ENCODE results near the gene HINT3. TPM values are rescaled to one million over a fixed set of nuclear protein-coding genes. Genes with fewer than 3 reads are reported as not detected.

The HINT3 gene
- total and polyA plus RNA-seq, 2 of the 13 experiments (the other 11 are each of a cell fraction or from before 2014, with no cell fraction given): 3.1 to 22.8 TPM

DNA sequence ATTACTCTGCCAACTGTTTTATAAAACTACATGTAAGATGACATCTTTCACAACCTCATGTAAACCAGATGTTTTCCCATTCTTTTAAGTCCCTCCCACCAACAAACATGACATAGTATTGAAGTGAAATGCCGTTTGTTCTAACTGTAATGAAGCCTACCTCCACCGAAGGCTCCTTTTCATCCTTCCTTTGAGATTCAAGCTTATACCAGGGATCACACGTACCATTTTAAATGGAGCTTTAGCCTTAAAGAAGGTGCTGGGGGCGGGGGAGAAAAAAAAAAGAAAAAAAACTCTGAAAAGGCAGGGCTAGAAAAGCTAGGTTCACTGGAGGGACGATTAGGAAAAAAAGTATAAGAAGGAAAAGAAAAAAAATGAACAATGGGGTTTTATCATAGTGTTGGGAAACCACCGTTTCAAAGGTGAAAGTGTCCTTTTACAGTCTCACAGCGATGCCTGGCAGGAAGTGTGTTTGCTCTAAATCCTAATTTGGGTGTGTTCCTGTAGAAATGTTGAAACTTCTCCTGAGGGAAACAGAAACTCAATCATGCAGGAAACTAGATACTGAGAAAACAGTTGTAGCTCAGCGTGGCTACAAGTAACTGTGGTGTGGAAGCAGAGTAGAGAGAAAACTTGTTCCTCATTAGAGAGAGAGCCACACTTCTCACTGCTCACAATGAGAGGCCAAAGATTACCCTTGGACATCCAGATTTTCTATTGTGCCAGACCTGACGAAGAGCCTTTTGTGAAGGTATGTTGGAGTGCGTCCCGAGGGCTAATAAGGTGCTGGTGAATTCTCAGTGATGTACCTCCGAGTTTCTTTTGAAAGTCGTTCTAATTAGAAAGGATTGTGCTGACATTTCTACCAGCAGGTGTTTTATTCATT, 37.6 kb upstream of the HINT3 start (continued):
- TF ChIP-seq ZNF816 (CRISPR knock-in tag; IDR thresholded peaks at IDR 0.05; ENCODE audit: borderline replicate concordance): peak; percentile 91; the same call in 1 of the 2 replicates
- peak; percentile 52; the same call in 1 of the 2 replicates for TF ChIP-seq SMYD3 (CRISPR knock-in tag; IDR thresholded peaks at IDR 0.05)
- no peak for TF ChIP-seq ZMAT5 (CRISPR knock-in tag; IDR thresholded peaks at IDR 0.05; ENCODE audit: borderline replicate concordance, low read depth)
- peak; percentile 65 for TF ChIP-seq KAT7 (CRISPR knock-in tag; IDR thresholded peaks at IDR 0.05; ENCODE audit: borderline replicate concordance)
- no peak for TF ChIP-seq SNAI1 (CRISPR knock-in tag; IDR thresholded peaks at IDR 0.05; ENCODE audit: borderline replicate concordance)
- peak; percentile 76 for TF ChIP-seq FOXO1 (CRISPR knock-in tag; IDR thresholded peaks at IDR 0.05)
- peak; percentile 42; the same call in 1 of the 2 replicates for TF ChIP-seq TARDBP (CRISPR knock-in tag; IDR thresholded peaks at IDR 0.05)
- TF ChIP-seq ZBTB3 (CRISPR knock-in tag; IDR thresholded peaks at IDR 0.05; ENCODE audit: borderline replicate concordance, low read depth): no peak
- TF ChIP-seq SMC3 (IDR thresholded peaks at IDR 0.05; ENCODE audit: low read length): no peak
- TF ChIP-seq PCBP1 (IDR thresholded peaks at IDR 0.05; ENCODE audit: borderline replicate concordance, low read depth, low read length): no peak
- TF ChIP-seq PHF21A (CRISPR knock-in tag; IDR thresholded peaks at IDR 0.05): peak; percentile 66; the same call in 1 of the 2 replicates
- no peak for TF ChIP-seq NR1H2 (CRISPR knock-in tag; IDR thresholded peaks at IDR 0.05; ENCODE audit: borderline replicate concordance, low read depth)
- TF ChIP-seq NR3C1 (CRISPR knock-in tag; IDR thresholded peaks at IDR 0.05): no peak
- TF ChIP-seq, protein P1, sequence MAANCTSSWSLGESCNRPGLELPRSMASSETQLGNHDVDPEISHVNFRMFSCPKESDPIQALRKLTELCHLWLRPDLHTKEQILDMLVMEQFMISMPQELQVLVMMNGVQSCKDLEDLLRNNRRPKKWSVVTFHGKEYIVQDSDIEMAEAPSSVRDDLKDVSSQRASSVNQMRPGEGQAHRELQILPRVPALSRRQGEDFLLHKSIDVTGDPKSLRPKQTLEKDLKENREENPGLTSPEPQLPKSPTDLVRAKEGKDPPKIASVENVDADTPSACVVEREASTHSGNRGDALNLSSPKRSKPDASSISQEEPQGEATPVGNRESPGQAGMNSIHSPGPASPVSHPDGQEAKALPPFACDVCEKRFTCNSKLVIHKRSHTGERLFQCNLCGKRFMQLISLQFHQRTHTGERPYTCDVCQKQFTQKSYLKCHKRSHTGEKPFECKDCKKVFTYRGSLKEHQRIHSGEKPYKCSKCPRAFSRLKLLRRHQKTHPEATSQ (CRISPR knock-in tag; IDR thresholded peaks at IDR 0.05; ENCODE audit: borderline replicate concordance): peak; percentile 23; the same call in 1 of the 2 replicates
- TF ChIP-seq ZFP1 (CRISPR knock-in tag; IDR thresholded peaks at IDR 0.05): peak; percentile 57; the same call in 1 of the 2 replicates
- TF ChIP-seq, protein P2, sequence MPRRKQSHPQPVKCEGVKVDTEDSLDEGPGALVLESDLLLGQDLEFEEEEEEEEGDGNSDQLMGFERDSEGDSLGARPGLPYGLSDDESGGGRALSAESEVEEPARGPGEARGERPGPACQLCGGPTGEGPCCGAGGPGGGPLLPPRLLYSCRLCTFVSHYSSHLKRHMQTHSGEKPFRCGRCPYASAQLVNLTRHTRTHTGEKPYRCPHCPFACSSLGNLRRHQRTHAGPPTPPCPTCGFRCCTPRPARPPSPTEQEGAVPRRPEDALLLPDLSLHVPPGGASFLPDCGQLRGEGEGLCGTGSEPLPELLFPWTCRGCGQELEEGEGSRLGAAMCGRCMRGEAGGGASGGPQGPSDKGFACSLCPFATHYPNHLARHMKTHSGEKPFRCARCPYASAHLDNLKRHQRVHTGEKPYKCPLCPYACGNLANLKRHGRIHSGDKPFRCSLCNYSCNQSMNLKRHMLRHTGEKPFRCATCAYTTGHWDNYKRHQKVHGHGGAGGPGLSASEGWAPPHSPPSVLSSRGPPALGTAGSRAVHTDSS (CRISPR knock-in tag; conservative IDR thresholded peaks at IDR 0.05): no peak
- TF ChIP-seq ZNF274 (CRISPR knock-in tag; IDR thresholded peaks at IDR 0.05): no peak
- no peak for TF ChIP-seq HNRNPLL (IDR thresholded peaks at IDR 0.05; ENCODE audit: low read depth, low read length, poor library complexity, severe bottlenecking)
- no peak for TF ChIP-seq ZNF180 (CRISPR knock-in tag; IDR thresholded peaks at IDR 0.05; ENCODE audit: borderline replicate concordance, low read depth)
- peak; percentile 67; the same call in 1 of the 2 replicates for TF ChIP-seq ZNF878 (CRISPR knock-in tag; IDR thresholded peaks at IDR 0.05)
- no peak for TF ChIP-seq MAFK (conservative IDR thresholded peaks at IDR 0.05 in 1 of 2, IDR thresholded peaks at IDR 0.05 in 1 of 2; ENCODE audit: low read length in 2 of 2)
- 0 out of 2 replicates have a peak, but pooled peaks have one; percentile 17 for TF ChIP-seq ZNF569 (CRISPR knock-in tag; IDR thresholded peaks at IDR 0.05; ENCODE audit: borderline replicate concordance)
- TF ChIP-seq, protein P3, sequence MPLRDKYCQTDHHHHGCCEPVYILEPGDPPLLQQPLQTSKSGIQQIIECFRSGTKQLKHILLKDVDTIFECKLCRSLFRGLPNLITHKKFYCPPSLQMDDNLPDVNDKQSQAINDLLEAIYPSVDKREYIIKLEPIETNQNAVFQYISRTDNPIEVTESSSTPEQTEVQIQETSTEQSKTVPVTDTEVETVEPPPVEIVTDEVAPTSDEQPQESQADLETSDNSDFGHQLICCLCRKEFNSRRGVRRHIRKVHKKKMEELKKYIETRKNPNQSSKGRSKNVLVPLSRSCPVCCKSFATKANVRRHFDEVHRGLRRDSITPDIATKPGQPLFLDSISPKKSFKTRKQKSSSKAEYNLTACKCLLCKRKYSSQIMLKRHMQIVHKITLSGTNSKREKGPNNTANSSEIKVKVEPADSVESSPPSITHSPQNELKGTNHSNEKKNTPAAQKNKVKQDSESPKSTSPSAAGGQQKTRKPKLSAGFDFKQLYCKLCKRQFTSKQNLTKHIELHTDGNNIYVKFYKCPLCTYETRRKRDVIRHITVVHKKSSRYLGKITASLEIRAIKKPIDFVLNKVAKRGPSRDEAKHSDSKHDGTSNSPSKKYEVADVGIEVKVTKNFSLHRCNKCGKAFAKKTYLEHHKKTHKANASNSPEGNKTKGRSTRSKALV (CRISPR knock-in tag; IDR thresholded peaks at IDR 0.05): no peak
- TF ChIP-seq EEA1 (CRISPR knock-in tag; IDR thresholded peaks at IDR 0.05; ENCODE audit: borderline replicate concordance): no peak
